Raji (cell line): ENCODE measurements around the gene APOBR.
A peak's percentile ranks its signal among the peaks of the same experiment; 100 is the strongest.

Experiments used
- POLR2A ChIP-seq: IDR thresholded peaks from 2 replicates; pipeline ENCODE4 v1.6.1; 2011; ENCODE audit warnings: low read depth, low read length, control low read depth; ENCODE audit not compliant: insufficient read depth

The APOBR gene, protein sequence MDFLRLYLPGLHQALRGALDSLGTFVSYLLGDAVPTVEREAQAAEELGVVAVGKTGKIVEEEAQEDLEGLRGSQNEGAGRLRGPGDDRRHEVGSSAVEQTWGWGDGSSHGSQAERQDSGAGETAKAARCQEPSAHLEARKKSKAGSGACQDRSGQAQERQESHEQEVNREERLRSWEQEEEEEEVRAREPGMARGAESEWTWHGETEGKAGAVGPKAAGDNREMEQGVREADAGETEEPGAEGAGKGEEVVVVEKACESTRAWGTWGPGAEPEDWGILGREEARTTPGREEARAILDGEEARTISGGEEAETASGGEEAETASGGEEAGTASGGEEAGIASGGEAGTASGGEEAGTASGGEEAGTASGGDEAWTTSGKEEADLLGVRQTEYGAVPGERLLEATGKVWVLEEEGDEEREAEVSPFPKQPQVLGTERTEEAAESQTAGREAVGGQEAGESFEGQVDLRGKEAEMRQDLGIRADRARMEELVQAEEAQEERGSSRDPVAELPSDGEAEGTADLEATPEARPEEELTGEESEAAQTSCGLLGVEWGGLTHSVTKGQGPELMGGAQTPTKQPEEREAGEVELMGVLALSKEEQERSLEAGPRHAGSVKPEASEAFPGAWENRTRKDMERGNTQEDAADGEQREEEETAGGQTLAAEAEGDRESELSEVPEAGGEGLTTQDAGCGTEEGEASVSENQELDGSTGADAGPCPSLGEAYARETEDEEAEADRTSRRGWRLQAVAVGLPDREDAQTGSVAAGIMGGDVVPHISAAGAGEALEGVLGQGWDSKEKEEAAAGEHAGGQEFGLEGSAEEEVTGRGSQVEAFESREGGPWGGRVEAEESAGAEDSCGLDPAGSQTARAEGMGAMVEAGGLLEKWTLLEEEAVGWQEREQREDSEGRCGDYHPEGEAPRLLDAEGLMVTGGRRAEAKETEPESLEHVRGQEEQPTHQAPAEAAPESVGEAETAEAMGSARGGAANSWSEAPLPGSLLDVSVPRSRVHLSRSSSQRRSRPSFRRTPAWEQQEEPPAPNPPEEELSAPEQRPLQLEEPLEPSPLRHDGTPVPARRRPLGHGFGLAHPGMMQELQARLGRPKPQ

DNA sequence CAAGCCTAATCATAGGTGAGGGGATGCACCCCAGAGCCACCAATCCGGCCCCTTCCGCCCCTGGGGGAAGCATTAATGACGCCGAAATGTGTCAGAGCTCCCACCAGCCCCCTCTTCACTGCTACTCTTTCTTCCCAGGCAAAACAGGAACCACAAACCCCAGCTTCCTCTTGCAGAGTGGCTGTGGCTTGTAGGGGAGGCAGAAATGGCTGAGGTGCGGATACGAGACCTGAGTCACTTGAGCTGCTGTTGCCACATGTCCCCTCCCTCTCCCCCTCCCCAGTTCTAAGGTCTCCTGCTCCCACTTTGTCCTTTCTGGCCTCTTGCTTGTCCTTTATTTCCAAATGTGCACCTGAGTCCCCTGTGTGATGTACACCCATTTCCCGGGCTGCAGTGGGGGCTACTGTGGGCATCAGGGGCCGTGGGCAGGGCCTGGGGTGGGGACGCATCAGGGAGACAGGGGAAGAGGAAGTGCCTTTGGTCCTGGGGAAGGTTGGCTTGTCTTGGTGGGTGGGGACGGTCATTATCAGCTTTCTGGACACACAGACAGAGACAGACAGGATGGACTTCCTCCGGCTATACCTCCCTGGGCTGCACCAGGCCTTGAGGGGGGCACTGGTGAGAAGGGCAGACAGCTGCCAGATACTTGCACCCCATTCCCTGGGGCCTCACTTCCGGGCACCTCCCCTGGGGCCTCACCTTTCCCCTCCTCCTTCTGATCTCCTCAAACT is at the start of gene APOBR:
APOBR (plus strand) TSS at position 523 of the 731 bp plus-strand sequence; CDS start at position 562, 39 bp downstream.
- peak; percentile 85 for TF ChIP-seq POLR2A

DNA sequence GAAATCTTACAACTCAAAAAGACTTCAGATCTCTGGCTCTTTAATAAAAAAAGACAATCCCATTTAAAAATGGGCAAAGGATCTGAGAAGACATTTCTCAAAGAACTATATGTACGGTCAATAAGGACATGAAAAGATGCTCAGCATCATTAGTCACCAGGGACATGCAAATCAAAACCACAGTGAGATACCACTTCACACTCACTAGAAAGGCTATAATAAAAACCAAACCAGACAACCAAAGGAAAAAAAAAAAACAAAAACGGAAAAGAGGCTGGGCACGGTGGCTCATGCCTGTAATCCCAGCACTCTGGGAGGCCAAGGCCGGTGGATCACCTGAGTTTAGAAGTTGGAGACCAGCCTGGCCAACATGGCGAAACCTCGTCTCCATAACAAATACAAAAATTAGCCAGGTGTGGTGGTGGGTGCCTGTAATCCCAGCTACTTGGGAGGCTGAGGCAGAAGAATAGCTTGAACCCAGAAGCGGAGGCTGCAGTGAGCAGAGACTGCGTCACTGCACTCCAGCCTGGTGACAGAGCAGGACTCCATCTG is 20.7 kb upstream of the APOBR start:
- no peak for TF ChIP-seq POLR2A

GRCh38 chr16:28475221-28475620 is 19.2 kb upstream of the APOBR start:
- no peak for TF ChIP-seq POLR2A

DNA sequence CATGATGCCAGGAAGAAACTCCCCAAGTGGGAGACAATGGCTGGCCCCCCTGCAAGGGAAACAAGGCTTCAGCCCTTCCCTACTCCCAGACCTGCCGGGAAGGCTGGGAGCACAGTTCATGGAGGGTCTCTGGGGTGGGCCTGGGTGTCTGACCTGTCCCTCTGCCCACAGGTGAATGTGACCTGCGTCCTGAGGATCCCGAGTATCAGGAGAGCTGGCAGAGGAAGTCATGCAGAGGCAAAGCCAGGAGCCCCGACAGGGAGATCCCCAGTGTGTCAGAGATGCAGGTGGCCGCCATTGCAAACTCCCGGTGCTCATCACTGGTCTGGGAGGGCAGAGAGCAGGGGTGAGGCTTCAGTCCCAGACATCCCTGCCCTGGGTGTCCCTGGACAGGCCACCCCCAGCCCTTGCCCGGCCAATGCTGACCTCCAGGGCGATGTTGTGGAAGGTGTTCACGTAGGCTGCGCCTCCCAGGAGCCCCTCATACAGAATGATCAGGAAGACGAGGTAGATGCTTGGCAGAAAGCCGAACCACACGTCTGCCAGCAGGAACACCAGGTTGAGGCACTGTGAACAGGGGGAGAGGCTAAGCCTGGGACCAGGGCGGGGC is 17.0 kb upstream of the APOBR start:
- no peak for TF ChIP-seq POLR2A

GRCh38 chr16:28478506-28479180 is 15.8 kb upstream of the APOBR start:
- no peak for TF ChIP-seq POLR2A

- TF ChIP-seq POLR2A = no peak
Observed at GRCh38 chr16:28482026-28482425, 12.4 kb upstream of the APOBR start.

GRCh38 chr16:28486266-28486665 is 8.2 kb upstream of the APOBR start:
- no peak for TF ChIP-seq POLR2A

- TF ChIP-seq POLR2A = no peak
Observed at GRCh38 chr16:28491230-28491969, 3.0 kb upstream of the APOBR start.

DNA sequence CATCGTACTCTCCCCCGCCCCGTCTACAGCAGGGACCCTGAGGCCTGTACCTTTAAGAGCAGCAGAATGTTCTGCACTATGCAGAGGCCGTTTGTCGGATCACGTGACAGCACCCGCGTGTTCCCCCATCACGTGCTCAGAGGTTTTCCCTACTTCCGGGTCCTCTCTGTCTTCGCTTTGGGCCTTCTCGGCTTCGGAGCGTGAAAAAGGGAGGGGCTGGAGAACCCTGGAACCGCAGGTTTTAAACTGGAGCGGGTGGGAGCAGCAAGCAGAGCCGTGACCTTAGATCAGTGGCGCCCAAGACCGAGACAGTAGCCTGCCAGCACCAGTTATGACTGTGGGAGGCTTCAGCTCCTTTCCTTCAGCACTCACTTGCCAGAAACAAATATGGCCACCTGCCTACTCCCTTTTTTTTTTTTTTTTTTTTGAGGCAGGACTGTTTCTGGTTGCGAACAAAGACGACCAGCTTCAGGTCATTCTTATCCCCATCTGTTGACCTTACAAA is 2.4 kb upstream of the APOBR start, which contains the start of gene CLN3:
CLN3 (minus strand) TSS at position 105 of the 505 bp plus-strand sequence. CDS start 315 bp downstream, outside the sequence.
- peak; percentile 56 for TF ChIP-seq POLR2A

GRCh38 chr16:28492511-28492910 is 1.9 kb upstream of the APOBR start:
- TF ChIP-seq POLR2A = no peak

GRCh38 chr16:28495098-28495793 is 803 bp downstream of the APOBR start:
- TF ChIP-seq POLR2A = no peak
